Glutamatergic neuron (in vitro differentiated cells): Measurements from ENCODE around the gene PAWR. TPM values are rescaled to one million over a fixed set of nuclear protein-coding genes. Genes with fewer than 3 reads are reported as not detected.

Experiments used
- DNase-seq: peaks from one replicate; pipeline ENCODE4 v3.0.0; 2022
- H3K27ac Mint-ChIP-seq: one replicate; pipeline ENCODE4 v1.8.0; 2020; ENCODE audit warnings: mild to moderate bottlenecking, mixed read lengths, inconsistent platforms; ENCODE audit not compliant: unreplicated experiment
- H3K27me3 Mint-ChIP-seq: one replicate; pipeline ENCODE4 v1.8.0; 2020; ENCODE audit warnings: mild to moderate bottlenecking, moderate library complexity, mixed read lengths, inconsistent platforms; ENCODE audit not compliant: unreplicated experiment
- H3K36me3 Mint-ChIP-seq: one replicate; pipeline ENCODE4 v1.8.0; 2020; ENCODE audit warnings: mild to moderate bottlenecking, mixed read lengths, inconsistent platforms; ENCODE audit not compliant: unreplicated experiment
- H3K4me1 Mint-ChIP-seq: one replicate; pipeline ENCODE4 v1.8.0; 2020; ENCODE audit warnings: mild to moderate bottlenecking, low read depth, mixed read lengths, inconsistent platforms; ENCODE audit not compliant: unreplicated experiment
- H3K4me3 Mint-ChIP-seq: one replicate; pipeline ENCODE4 v1.8.0; 2020; ENCODE audit warnings: mild to moderate bottlenecking, mixed read lengths, inconsistent platforms; ENCODE audit not compliant: unreplicated experiment
- H3K9me3 Mint-ChIP-seq: one replicate; pipeline ENCODE4 v1.8.0; 2020; ENCODE audit warnings: mild to moderate bottlenecking, moderate library complexity, mixed read lengths, inconsistent platforms; ENCODE audit not compliant: unreplicated experiment
- total RNA-seq: library from RNA; stranded (reverse); fragmentation: NEBNext Ultra II Directional; extraction: Animal tissue kit (Norgen Biotek cat#: 25700); gene quantifications from one replicate; pipeline ENCODE4 v1.2.1, GENCODE V29; 2021; ENCODE audit not compliant: unreplicated experiment
- TF ChIP-seq, protein P1 (sequence below): fragments of 200-600 bp; sonication (generic); IDR thresholded peaks from one replicate; pipeline ENCODE4 v1.5.0; 2021; ENCODE audit not compliant: partially characterized antibody, unreplicated experiment

The PAWR gene
- total RNA-seq, 1 donor from 2014 or later: 7.0 TPM

DNA sequence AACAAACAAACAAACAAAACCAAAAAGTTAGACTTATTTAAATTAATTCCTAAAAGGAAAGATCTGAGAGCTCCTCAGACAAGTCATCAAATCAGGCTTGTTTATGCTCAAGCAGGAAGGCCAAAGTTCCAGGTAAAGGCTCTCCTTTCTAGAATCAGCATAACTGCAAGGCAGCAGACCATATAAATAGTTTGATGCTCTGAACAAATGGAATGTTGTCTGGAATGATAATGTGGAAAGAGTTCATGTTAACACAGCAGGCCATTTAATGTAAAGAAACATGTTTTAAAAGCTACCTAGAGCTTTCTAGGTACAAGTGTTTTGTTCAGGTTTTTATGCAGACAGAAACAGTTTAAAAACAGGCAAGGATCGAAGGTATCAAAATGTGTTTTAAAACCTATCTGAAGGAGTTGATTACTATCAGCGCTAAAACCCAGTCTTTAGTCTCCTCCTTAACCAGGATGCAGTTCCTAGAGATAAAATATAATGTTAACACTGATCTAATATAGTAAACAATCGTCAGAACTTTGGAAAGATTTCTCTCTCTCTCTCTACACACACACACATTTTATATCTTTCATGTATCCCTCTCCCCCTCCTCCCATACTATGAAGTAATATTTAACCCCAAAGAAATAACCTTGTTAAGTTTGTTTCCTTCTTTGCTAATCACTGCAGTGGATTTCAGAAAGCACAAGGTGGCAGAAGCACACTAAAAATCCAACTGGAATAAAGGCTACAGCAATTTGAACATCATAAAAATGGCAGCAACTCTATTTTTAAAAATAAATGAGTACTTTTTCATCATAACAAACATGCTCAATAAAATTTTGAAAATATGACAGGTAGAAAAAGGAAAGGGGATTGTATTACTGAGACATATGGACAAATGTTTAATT lies 135.5 kb downstream of the PAWR start:
- no peak overlapping the region for H3K4me3 Mint-ChIP-seq
- no peaks in the 10 kb centered on the region for H3K36me3 Mint-ChIP-seq
- no peak for DNase-seq
- no peaks in the 10 kb centered on the region for H3K9me3 Mint-ChIP-seq
- TF ChIP-seq, protein P1, sequence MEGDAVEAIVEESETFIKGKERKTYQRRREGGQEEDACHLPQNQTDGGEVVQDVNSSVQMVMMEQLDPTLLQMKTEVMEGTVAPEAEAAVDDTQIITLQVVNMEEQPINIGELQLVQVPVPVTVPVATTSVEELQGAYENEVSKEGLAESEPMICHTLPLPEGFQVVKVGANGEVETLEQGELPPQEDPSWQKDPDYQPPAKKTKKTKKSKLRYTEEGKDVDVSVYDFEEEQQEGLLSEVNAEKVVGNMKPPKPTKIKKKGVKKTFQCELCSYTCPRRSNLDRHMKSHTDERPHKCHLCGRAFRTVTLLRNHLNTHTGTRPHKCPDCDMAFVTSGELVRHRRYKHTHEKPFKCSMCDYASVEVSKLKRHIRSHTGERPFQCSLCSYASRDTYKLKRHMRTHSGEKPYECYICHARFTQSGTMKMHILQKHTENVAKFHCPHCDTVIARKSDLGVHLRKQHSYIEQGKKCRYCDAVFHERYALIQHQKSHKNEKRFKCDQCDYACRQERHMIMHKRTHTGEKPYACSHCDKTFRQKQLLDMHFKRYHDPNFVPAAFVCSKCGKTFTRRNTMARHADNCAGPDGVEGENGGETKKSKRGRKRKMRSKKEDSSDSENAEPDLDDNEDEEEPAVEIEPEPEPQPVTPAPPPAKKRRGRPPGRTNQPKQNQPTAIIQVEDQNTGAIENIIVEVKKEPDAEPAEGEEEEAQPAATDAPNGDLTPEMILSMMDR: no peak
- no peak overlapping the region for H3K27ac Mint-ChIP-seq
- no peaks in the 10 kb centered on the region for H3K4me1 Mint-ChIP-seq
- H3K27me3 Mint-ChIP-seq: peaks cover 1% of the 10 kb centered on the region

DNA sequence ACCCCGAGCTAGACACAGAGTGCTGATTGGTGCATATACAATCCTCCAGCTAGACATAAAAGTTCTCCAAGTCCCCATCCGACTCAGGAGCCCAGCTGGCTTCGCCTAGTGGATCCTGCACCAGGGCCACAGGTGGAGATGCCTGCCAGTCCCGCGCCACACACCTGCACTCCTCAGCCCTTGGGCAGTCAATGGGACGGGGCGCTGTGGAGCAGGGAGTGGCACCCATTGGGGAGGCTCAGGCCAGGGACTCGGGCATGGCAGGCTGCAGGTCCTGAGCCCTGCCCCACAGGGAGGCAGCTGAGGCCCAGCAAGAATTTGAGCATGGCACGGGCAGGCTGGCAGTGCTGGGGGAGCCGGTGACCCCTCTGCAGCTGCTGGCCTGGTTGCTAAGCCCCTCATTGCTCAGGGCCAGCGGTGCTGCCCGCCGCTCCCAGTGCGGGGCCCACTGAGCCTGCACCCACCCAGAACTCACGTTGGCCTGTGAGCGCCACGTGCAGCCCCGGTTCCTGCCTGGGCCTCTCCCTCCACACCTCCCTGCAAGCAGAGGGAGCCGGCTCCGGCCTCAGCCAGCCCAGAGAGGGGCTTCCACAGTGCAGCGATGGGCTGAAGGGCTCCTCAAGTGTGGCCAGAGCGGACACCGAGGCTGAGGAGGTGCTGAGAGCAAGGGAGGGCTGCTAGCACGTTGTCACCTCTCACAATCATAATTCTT lies 136.7 kb downstream of the PAWR start:
- Mint-ChIP-seq H3K4me1 (no peaks in the 10 kb centered on the region), H3K9me3 (no peaks in the 10 kb centered on the region), H3K27me3 (no peaks in the 10 kb centered on the region), H3K36me3 (no peaks in the 10 kb centered on the region), H3K27ac (no peak overlapping the region), H3K4me3 (no peak overlapping the region)
- TF ChIP-seq, protein P1: no peak
- DNase-seq: no peak

DNA sequence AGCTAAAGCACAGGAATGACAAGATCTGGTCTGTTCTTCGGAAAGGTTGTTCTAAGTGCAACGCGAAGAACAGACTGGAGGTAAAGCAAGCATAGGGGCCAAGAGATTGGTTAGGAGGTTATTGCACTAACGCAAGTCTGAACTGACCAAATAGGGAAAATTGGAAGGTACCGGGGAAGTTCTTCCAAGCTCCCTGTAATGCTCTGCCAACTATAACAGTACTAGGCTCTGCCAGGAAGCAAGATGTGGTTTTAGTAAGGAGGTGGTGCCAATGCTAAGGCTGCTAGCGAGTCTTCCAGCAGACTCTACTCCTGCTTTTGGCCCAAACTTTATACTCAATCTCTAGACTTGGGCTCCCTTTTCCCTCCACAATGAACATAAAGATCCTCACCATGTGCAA lies 138.6 kb downstream of the PAWR start:
- TF ChIP-seq, protein P1: no peak
- H3K36me3 Mint-ChIP-seq: no peaks in the 10 kb centered on the region
- no peak overlapping the region for H3K27ac Mint-ChIP-seq
- H3K4me3 Mint-ChIP-seq: no peak overlapping the region
- no peak for DNase-seq
- no peaks in the 10 kb centered on the region for H3K4me1 Mint-ChIP-seq
- H3K27me3 Mint-ChIP-seq: no peaks in the 10 kb centered on the region
- H3K9me3 Mint-ChIP-seq: no peaks in the 10 kb centered on the region

DNA sequence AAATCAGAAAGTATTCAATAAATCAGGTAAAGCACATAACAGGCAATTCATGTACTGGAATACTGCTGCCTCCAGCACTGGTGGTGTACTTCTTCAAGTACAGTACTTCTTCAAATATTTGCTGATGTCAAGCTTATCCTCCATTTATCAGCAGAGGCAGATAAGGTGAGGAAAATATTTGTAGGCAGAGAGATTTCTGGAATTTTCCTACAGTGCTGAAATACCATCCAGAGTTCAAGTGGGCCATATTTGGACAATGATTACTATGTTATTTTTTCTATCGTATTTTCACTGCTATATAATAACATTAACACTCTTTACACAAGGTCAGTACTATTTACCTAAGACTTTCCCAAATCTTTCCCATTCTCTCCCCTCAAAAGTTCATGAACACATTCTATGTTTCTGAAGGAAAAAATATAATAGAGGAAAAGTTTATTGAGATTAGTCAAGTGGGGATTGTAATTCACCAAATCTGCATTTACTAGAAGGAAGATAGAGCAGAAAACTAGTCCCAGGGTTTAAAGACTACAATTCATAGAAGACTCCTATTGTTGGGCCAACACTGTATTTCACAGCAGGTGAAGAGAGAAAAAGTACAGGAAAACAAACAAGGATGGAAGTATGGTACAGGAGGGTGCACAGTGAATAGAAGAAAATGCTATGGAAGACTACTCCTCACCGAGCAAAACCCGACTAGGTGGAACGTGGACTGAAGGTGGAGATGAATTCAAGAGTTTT lies 141.1 kb downstream of the PAWR start:
- Mint-ChIP-seq H3K4me3 (no peak overlapping the region), H3K36me3 (no peaks in the 10 kb centered on the region), H3K27ac (no peak overlapping the region), H3K4me1 (no peaks in the 10 kb centered on the region), H3K9me3 (no peaks in the 10 kb centered on the region), H3K27me3 (no peaks in the 10 kb centered on the region)
- TF ChIP-seq, protein P1: no peak
- no peak for DNase-seq

DNA sequence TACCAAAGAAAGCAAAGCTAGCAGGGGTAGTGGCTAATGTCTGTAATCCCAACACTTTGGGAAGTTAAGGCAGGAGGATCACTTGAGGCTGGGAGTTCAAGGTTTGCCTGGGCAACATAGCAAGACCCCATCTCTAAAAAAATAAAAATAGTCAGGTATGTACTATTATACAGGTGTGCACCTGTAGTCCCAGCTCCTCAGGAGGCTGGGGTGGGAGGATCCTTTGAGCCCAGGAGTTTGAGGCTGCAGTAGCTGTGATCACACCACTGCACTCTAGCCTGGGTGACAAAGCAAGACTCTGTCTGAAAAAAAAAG lies 142.2 kb downstream of the PAWR start:
- Mint-ChIP-seq H3K27me3 (no peaks in the 10 kb centered on the region), H3K4me3 (no peak overlapping the region), H3K9me3 (no peaks in the 10 kb centered on the region), H3K27ac (no peak overlapping the region), H3K36me3 (no peaks in the 10 kb centered on the region), H3K4me1 (no peaks in the 10 kb centered on the region)
- TF ChIP-seq, protein P1: no peak
- no peak for DNase-seq
